LHCN-M2 (cell line): ENCODE results near the gene ATP7B. TPM values are rescaled to one million over a fixed set of nuclear protein-coding genes. Genes with fewer than 3 reads are reported as not detected.
A peak's percentile ranks its signal among the peaks of the same experiment; 100 is the strongest.
"Not testable (repeated sequence)": the region's sequence is repeated elsewhere in the genome, so short reads cannot be mapped to it uniquely, and the experiment has no call there.

Experiments used
- DNase-seq: peaks from one replicate; pipeline ENCODE4 v3.0.0-alpha.2; 2012; ENCODE audit warnings: low read depth
- total RNA-seq: library from RNA; depleted of rRNA; stranded (reverse); fragments of >200 nt; gene quantifications from 2 replicates; pipeline ENCODE4 v1.2.3, GENCODE V29; 2014

Gene ATP7B
- total RNA-seq, 1 experiment from 2014 or later: 1.8 TPM

GRCh38 chr13:51922771-51923480, 88.3 kb downstream of the ATP7B start:
- DNase-seq: no peak

DNA sequence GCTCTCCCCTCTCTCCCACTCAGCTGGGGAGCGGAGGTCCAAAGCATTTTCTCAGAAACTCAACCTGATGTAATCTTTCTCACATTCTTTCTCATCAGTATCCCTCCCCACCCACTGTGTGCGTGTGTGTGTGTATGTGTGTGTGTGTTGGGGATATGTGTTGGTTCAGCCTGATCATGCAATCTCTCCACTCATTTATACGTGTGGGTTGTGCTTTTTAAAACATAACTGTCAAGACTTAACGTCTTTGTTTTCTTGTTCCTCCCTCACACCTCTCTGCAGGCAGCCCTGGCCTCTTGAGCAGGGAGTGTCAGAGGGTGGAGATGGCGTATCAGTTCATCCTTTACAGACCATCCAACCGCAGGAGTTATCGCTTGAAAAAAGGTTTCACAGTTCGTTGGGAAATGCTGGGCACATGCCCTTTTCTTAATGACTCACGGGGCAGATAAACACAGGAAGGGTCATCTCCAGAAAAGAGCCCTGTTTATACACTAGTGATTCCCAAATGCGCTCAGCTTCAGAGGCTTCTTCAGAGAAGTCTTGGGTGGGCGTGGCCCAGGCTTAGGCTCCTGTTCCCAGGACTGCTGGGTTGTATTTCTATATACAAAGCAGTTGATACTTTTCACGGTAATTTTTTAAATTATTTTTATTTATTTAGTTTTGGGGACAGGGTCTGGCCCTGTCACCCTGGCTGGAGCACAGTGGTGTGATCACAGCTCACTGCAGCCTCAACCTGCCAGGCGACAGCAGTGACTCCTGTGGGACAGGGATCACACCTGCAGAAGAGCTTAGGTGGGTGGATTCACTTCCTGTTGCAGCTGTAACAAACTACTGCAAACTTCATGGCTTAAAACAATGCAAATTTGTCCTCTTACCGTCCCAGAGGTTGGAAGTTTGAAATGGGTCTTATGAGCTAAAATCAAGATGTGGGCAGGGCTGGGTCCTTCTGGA, 89.2 kb downstream of the ATP7B start:
- no peak for DNase-seq

- no peak for DNase-seq
Observed at GRCh38 chr13:51920786-51921185, 90.5 kb downstream of the ATP7B start.

- no peak for DNase-seq
Observed at GRCh38 chr13:51920267-51920666, 91.0 kb downstream of the ATP7B start.

- no peak for DNase-seq
Observed at GRCh38 chr13:51919531-51919930, 91.7 kb downstream of the ATP7B start.

DNA sequence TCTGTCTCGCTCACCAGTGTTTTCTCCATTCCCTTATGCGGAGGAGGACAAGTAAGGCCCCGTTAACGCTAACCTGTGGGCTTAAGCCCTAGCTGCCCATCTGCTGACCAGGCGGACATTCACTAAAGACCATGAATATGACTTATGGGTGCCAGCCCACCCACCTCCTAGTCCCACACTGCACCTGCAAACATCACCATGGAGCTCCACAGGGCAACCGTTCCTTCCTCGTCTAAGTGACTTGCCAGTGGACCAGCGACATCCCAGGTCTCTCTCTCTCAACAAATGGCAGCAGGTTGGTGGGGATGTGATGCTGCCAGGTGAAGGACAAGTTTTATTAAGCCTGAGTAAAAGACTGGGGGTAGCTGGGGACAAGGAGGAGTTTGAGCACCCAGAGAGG, 94.3 kb downstream of the ATP7B start:
- DNase-seq: no peak

DNA sequence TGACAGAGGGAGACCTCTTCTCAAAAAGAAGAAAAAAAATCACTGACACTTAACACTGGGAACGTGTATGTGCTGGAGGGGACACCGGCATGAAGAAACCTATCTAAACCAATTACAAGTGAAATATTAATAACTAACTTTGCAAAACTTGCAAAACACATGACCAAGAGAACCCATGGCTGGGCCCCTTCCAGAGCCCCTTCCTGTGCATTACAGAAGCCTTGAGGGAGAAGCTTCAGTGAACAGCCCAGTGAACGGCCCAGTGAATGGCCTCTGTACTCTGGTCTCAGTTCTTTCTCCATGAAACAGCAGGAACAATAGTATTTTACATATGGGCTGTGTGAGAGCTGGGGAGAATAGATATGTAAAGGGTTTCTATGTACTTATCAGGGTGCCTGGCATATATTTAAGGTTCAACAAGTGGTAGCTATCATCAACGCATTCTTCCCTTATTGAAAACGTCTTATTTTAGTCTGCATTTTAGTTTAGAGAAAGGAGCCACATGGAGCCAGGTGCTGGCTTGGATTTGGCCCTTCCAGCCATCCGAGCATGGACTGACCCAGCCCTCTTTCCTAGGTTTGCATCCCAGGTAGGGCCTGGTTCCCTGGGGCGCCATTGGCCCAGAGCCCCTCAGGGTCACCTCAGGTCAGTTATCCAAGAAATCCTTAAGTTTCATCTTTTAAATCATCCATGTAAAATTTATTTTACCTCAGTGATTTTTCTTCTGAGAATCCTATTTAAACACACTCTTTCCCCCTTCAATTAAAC, 95.0 kb downstream of the ATP7B start:
- no peak for DNase-seq

DNA sequence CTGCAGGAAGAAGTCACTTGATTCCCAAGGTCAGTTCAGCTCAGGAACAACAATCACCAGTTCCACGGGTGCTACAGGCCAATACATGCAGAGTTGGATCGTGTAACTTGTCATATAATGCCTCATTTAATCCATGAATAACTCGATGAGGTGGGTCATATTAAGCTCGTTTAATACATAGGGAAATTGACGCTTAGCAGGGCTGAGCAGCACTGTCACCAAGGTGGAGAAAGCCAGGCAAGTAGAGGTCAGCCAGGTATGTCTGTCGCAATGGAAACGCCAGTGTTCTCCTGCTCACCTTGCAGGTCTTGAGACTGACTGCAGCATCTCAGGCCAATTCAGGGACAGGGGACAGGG, 97.1 kb downstream of the ATP7B start:
- DNase-seq: no peak

DNA sequence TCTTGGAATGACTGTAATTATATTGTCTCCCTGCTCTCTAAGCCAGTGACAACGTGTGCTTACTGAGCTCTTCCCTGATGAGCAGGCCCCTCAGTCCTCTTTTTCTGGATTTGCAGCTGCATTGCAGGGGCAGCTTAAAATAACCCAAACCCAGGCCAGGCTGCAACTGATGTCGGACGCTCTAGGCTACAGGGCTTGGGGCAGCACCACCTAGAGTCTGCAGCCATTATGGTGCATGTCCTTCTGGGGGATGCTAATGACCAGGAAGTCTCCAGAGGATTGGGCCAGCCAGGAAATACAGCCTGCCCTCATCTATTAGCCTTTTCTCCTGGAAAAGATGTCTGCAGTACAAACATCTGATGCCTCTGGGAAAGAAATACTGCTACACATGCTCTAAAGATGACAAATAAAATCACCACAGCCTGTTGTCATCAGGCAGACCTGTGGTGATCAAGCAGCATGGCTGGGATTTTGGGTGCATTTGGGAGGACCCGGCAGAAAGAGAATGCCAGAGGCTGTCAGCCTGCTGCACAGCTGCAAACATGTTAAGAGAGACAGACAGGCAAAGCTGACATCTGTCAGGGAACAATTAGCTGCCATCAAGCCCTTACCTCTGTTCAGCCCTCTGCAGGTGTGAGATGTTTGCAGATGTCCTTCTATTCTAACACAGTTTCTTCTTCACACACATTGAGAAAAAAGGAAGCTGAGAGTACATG, 97.7 kb downstream of the ATP7B start:
- DNase-seq: no peak

- no peak for DNase-seq
Observed at GRCh38 chr13:51912511-51913225, 98.6 kb downstream of the ATP7B start.

DNA sequence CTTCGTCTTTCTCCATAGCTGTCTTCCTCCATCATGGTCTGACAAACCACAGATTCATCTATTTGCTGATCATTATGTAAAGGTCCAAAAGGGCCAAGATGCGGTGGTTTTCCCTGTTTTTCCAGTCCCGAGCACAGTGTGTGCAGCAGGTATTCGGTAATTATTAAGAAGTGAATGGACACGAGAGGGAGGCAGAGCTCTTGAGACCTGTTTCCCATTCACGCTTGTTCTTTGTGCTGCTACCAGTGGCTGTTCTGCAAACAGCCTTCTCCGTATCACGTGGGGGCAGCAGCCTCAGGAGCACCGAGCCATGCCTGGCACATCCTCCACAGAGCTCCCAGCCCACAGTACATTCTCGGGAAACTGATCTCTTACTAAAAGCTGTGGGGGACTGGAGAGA, 99.2 kb downstream of the ATP7B start:
- peak; percentile 15 for DNase-seq

DNA sequence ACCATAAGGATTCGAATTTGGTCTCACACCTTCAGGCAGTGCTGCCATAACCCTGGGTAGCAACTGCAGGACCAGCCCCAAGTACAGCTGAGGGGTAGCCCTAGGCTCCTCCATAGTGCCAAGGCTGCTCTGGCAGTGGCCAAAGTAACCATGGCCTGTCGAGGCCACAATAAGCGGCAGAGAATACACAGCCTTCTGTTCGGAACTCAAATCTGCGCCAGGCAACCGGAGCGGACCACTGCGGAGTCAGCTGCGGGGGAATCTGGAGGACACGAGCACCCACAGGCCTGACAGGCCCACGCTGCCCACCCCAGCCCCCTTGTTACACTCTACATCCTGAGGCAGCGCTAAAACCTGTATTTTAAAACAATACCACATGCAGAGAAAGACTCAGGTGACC, 100.7 kb downstream of the ATP7B start:
- DNase-seq: no peak

DNA sequence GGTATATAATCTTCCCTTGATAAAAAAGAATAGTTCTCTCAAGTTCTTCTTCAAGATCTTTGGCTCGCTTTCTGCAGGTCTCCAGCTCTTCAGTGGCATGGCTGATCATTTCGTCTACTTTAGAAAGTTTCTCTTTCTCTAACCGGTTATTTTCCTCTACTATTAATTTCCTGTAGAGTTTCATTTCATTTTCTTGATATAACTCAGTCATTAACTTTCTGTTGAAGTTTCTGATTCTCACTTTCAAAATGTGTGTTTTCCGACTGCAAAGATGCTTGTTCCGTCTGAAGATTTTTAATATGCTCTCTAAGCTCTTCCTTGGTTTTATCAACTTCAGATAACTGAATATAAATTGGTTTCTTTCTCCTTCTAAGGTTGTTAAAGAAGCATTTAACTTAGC, 102.0 kb downstream of the ATP7B start:
- DNase-seq: not testable (repeated sequence)

DNA sequence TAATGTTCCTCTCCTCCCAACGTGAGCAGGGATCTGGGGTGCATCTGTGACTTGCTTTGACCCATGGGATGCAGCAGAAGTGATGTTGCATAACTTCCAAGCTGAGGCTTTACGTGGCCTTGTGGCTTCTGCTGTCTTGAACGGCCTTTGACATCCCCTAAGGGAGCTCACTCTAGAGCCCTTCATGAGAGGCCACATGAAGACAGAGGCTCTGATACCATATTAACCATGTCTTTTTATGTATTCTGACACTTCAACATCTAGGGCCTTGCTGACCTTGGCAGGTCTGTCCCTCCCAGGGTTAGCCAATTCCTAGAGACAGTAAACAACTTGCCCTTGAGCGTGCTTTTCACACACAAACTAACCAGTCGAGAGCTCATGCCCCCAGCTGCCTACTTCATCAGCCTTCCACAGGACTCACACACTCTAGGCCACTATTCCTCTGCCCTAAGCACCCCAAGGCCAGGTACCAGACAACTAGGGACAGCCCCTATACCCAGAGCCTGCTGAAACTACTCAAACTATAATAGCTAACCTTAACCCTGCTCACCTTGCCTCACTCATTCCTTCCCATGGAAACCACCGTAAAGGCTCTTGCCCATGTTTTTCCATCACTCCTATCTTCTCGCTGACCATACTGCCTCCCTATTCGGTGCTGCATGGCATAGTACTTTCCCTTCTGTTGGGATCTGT, 104.1 kb downstream of the ATP7B start:
- no peak for DNase-seq

DNA sequence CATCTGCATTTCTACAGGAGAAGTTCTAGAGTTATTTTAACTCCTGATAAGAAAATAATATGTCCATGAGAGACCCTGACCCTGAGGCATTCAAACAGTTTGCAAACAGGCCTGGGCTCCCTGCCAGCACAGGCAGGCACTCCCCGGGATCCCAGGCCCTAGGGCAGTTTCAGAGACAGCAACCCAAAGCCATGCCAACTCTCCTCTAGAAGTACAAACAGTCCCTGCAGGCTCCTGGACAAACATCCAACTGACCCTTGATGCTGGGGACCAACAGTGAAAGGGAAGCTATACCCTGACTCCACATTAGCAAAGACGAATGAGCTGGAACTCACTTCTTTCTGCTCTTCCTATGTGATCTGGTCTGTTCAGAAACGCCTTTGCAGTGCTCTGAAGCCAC, 104.7 kb downstream of the ATP7B start:
- DNase-seq: no peak

- no peak for DNase-seq
Observed at GRCh38 chr13:51905787-51906186, 105.5 kb downstream of the ATP7B start.

DNA sequence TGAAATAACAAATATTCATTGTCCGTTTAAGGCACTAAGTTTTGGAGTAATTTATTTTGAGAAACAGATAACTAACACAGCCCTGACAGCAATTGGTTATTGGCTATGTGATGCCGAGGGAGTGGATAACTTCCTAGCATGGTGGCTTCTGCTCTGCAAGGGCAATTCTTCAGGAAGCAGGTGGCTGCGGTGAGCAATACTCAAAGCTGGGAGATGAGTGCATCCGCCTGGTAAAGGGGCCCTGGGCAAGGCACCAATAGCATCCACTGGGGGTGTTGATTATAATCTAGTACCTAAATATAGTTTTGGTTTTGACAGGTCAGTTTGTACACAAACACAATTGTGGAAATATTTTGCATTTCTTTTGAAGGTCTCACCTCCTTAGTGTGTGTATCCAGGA, 108.5 kb downstream of the ATP7B start:
- DNase-seq: no peak

DNA sequence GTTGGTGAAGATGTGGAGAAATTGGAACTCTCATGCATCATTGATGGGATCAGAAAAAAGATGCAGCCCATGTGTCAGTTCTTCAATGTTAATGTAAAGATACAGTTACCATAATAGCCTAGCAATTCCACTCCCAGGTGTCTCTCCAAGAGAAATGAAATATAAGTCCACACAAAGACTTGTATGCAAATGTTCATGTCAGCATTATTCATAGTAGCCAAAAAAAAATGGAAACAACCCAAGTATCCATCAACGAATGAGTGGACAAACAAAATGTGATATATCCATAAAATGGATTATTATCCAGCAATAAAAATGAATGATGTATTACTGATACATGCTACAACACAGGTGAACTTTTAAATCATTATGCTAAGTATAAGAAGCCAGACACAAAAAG, 110.8 kb downstream of the ATP7B start:
- no peak for DNase-seq

GRCh38 chr13:51895906-51896888, 115.1 kb downstream of the ATP7B start:
- peak; percentile 27 for DNase-seq
